NCI-H1694 (cell line): Measurements from ENCODE around the gene SH3BP4.

Experiments used
- DNase-seq: peaks from one replicate; lab custom pipeline; 2025; lab: John Stamatoyannopoulos, UW

Gene SH3BP4

DNA sequence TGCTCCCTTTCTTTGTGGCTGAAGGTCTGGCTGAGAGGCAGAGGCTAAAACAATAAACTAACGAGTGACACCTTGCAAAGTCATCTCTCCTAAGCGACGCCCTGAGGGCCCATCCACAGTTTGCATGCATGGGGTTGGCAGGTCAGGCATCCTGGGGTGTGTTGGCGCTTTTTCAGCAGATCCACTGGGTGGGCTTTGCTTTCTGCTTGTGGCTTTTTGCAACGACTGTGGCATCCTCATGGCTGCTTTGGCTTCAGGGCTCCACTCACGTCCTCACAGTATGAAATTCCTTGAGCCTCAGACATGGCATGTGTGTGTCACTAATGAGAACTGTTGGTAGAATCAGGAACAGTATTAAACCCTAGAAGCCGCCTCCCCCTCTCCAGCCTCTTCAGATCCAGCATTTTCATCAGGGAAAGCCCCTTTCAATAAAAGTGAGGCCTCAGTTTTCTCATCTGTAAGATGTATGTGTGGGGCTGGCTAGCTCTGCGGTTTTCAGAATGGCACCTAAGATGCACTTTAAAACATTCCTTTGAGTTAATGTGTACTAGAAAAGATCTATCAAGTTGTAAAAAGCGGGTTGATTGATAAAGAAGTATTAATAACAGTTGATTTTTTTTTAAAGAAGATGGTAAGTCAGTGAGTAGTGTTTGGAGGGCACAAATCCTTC is 72.5 kb downstream of the SH3BP4 start:
- no peak for DNase-seq

GRCh38 chr2:235024931-235025773 is 73.3 kb downstream of the SH3BP4 start:
- peak; percentile 74 for DNase-seq

- no peak for DNase-seq
These were observed 74.2 kb downstream of the SH3BP4 start for GRCh38 chr2:235025800-235026536.

- DNase-seq: peak; percentile 90
These were observed 75.1 kb downstream of the SH3BP4 start for GRCh38 chr2:235026649-235027557.

DNA sequence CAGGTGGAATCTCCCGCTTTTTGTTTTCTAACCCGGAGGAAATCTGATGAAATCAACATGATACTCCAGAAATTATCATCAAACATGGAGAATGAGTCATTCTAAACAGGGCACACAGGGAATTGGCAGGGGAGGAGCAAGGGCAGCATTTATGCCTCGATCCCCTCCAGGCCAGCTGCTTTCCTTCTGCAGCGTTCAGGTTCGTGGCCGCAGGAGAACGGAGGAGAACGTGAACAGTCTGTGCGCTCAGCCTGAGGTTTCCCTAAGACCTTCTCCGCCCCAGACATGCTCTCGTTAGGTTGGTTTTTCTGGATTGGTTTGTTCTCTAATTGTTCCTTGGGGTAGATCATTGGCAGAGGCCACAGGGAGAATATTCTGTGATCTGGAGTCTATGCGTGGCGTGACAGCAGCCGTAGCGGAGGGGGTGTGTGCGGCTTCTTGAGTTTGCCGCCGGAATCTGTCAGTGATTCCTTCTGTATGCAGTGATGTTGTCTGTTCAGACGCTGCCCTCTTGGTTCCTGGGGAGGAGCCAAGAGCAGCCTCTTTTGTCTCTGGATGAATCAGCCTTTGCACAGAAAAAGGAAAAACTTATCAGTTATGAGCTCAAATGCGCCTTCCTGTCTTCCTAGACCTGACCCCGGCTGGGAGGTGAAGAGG is 75.9 kb downstream of the SH3BP4 start:
- DNase-seq: peak; percentile 23

DNA sequence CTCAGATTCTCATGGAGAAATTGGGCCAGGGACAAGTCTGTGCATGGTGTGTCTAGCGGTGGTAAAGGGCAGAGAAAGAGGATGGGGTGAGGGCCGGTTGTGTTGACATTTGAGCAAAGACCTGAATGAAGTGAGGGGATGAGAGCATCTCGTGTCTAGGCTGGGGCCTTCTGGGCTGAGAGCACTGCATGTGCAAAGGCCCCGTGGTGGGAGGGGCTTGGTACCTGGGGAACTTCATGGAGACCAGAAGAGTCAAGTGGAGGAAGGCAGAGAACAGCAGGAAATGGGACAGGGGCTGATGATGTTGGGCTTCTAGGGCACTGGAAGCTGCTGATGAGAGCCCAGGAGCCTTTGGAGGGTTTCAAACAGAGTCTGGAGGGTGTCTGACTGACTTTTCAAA is 76.8 kb downstream of the SH3BP4 start:
- DNase-seq: no peak

- no peak for DNase-seq
These were observed 77.2 kb downstream of the SH3BP4 start for GRCh38 chr2:235029054-235029453.

GRCh38 chr2:235030126-235030525 is 78.3 kb downstream of the SH3BP4 start:
- no peak for DNase-seq

GRCh38 chr2:235030936-235031335 is 79.1 kb downstream of the SH3BP4 start:
- DNase-seq: no peak

DNA sequence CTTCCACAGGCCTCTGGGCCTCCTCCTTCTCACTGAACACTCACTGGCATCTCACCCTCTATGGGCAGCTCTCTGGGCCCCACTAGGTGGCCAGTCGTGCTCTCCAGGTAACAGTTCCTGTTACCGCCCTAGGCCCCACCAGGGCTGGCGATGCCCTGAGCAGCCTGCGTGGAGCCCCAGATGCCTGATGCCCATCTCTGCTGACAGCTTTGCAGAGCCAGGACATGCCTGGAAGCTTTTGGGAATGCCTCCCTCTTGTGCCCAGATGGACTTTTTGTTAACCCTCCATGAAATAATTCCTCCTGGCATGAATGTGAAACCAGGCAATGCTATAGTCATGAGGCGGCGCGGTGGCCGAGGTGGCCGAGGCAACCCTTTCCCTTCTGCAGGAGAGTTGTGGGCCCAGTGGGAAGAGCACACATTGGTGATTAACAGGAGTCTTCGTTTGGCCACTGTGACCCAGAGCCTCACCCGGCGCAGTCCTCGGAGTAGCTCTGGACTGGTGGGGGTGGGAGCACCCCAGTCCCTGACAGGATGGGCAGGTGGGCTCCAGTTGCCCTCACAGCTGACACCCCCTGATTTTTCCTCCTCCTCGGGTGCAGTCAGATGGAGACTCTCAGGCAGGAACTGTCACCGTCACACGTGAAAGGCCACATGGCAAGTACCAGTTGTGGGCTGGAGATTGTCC is 80.0 kb downstream of the SH3BP4 start:
- no peak for DNase-seq

GRCh38 chr2:235032466-235032865 is 80.6 kb downstream of the SH3BP4 start:
- no peak for DNase-seq

DNA sequence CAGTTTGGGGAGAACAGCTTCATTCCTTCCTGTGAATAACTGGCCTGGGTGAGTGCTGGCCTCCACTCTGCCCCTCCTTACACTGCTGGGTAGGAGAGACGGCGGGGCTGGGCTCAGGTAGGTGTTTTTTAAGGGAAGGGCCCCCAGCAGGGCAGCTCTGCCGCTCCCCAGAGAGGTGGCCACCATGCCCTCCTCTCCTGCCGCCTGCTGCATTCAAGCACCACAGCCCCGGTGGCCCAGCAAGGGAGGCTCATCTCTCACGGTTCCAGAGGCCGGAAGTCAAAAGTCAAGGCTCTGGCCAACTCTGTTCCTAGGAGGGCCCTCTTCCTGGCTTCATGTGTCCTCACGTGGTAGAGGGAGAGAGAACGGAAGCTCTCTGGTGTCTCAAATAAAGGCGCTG is 81.1 kb downstream of the SH3BP4 start:
- no peak for DNase-seq

- no peak for DNase-seq
These were observed 82.7 kb downstream of the SH3BP4 start for GRCh38 chr2:235034265-235035118.

GRCh38 chr2:235037604-235038166 is 85.9 kb downstream of the SH3BP4 start:
- DNase-seq: no peak

GRCh38 chr2:235041221-235041917 is 89.6 kb downstream of the SH3BP4 start:
- DNase-seq: no peak

DNA sequence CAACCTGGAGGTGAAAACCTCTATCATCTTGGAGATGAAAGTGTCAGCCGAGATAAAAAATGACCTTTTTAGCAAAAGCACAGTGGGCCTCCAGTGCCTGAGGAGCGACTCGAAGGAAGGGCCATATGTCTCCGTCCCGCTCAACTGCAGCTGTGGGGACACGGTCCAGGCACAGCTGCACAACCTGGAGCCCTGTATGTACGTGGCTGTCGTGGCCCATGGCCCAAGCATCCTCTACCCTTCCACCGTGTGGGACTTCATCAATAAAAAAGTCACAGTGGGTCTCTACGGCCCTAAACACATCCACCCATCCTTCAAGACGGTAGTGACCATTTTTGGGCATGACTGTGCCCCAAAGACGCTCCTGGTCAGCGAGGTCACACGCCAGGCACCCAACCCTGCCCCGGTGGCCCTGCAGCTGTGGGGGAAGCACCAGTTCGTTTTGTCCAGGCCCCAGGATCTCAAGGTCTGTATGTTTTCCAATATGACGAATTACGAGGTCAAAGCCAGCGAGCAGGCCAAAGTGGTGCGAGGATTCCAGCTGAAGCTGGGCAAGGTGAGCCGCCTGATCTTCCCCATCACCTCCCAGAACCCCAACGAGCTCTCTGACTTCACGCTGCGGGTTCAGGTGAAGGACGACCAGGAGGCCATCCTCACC is 90.2 kb downstream of the SH3BP4 start:
- no peak for DNase-seq

- DNase-seq: no peak
These were observed 91.0 kb downstream of the SH3BP4 start for GRCh38 chr2:235042576-235043515.
